Activated CD4-positive, alpha-beta memory T cell treated with anti-CD3 and anti-CD28 coated beads for 36 hours (primary cell): ENCODE data around the gene TCAIM. TPM values are rescaled to one million over a fixed set of nuclear protein-coding genes. Genes with fewer than 3 reads are reported as not detected.

Experiments
- CTCF ChIA-PET: fragments of 350-600 bp; sonication (Branson Sonifier 250); formaldehyde crosslinking; loops from one replicate; lab custom pipeline; 2021; ENCODE audit warnings: antibody characterized with exemption, inconsistent platforms; lab: Charles Lee
- POLR2A ChIA-PET: fragments of 350-600 bp; sonication (Branson Sonifier 250); formaldehyde crosslinking; loops from one replicate; lab custom pipeline; 2021; ENCODE audit warnings: antibody characterized with exemption; lab: Charles Lee
- DNase-seq: peaks from one replicate; pipeline ENCODE4 v3.0.0-alpha.2; 2020
- H3K27ac Mint-ChIP-seq: one replicate; pipeline ENCODE4 v1.8.0; 2021; ENCODE audit warnings: mixed read lengths
- H3K27me3 Mint-ChIP-seq: one replicate; pipeline ENCODE4 v1.8.0; 2021; ENCODE audit warnings: mixed read lengths
- H3K36me3 Mint-ChIP-seq: one replicate; pipeline ENCODE4 v1.8.0; 2021; ENCODE audit warnings: mixed read lengths
- H3K4me1 Mint-ChIP-seq: one replicate; pipeline ENCODE4 v1.8.0; 2021; ENCODE audit warnings: low read depth, mixed read lengths
- H3K4me3 Mint-ChIP-seq: one replicate; pipeline ENCODE4 v1.8.0; 2021; ENCODE audit warnings: mild to moderate bottlenecking, mixed read lengths
- H3K9me3 Mint-ChIP-seq: one replicate; pipeline ENCODE4 v1.8.0; 2021; ENCODE audit warnings: mixed read lengths
- intact Hi-C: fragments of 100-400 bp; cut with micrococcal nuclease; formaldehyde crosslinking; loops from one replicate; pipeline ENCODE4 v1.15.1; 2023
- total RNA-seq, 2 experiments: library from RNA; stranded (reverse); gene quantifications; one replicate each; pipeline ENCODE4 v1.2.3, GENCODE V29; 2021

The TCAIM gene
- total RNA-seq, 2 experiments from 2014 or later, result 17.2 to 17.9 TPM

DNA sequence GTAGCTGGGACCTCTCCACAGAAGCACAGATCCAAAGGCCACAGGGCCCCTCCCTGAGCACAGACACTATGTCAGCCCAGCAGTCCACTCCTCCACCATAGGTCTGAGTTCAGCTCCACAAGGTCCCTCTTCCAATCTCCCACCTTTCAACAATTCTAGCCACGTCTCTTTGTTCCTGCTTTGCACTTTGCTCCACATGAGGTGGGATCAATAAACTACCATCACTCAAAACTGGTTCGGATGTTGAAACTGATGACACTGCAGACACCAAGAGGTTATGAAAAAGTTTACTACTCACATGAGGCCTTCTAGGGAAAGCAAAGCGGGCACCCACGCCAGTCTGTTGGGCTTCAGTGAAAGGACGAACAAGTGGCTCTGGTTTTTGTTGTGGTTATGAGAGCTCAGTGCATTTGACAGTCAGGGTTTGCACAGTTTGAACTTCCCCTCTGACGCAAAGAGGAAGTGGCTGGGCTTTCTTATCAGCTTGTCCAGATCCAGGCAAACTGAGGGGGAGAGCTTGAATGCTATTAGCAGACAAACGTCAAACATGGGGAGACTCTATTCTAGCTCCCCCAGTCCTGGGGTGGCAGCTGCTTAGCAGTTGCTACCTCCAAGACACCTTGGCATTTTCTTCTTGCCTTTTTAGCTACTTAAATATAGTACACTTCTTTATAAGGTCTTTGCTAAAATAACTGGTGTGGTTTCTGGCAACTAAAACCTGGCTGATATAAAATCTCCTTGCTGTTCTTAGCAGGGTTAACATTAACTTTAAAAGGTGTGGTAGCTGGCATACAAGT, 101.1 kb downstream of the TCAIM start:
- intact Hi-C loops, result loop anchor here (1.0 to 2.0 kb wide), 4 partner anchors 29 to 101 kb away; partner anchors contain the start of genes TCAIM and ZNF445
- Mint-ChIP-seq H3K27me3 (no peaks in the 10 kb centered on the region), H3K9me3 (no peaks in the 10 kb centered on the region), H3K4me1 (peaks cover 47% of the 10 kb centered on the region), H3K4me3 (peak overlapping the region; percentile 25), H3K27ac (peak overlapping the region; percentile 90), H3K36me3 (peaks cover 16% of the 10 kb centered on the region)
- CTCF ChIA-PET, result interaction anchor here (0.6 to 1.4 kb wide), 5 partner anchors 38 to 116 kb away, joined by 3 to 4 read pairs (median 3); partner anchors contain the start of gene ZNF445
- POLR2A ChIA-PET, result interaction anchor here (1.0 to 1.7 kb wide), 4 partner anchors 29 to 102 kb away, joined by 3 to 9 read pairs (median 5); partner anchors contain the start of gene TCAIM
- peak; percentile 91 for DNase-seq

DNA sequence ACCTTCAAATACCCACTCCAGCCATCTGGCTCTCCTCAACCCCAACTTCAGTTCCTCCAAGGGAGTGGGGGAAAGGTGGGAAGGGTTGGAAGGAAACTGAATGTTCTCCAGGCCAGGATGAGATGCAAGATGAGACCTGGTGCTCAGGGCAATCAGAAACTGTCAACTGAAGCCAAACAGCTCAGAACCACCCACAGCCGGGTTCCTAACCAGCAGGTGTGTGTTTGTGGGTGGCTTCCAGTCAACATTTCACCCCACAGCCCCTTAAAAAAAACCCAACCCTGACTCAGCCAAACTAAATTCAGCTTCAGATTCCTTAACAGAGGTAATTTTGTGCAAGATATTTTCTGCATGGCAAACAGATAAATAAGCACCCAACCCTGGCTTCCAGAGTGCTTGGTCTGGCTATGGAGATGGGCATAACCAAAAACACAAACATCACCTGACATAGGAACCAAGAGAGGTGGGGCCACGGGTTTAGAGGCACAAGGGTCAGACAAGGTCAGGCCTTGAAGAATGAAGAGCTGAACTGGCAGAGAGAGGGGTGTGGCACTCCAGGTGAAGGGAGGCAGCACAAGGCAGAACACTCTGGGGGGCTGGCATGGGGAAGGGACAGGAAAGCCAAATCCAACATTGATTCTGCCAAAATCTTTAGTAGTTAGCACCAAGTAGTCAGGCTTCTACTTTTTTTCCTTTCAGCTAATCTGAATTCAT, 104.2 kb downstream of the TCAIM start:
- Mint-ChIP-seq H3K36me3 (peaks cover 38% of the 10 kb centered on the region), H3K4me1 (peaks cover 51% of the 10 kb centered on the region), H3K27ac (peak overlapping the region; percentile 74), H3K9me3 (peaks cover 11% of the 10 kb centered on the region), H3K27me3 (no peaks in the 10 kb centered on the region), H3K4me3 (no peak overlapping the region)
- DNase-seq, result peak; percentile 53
- ChIA-PET CTCF (no interaction called here), POLR2A (no interaction called here)
- intact Hi-C loops, result no loop called here

DNA sequence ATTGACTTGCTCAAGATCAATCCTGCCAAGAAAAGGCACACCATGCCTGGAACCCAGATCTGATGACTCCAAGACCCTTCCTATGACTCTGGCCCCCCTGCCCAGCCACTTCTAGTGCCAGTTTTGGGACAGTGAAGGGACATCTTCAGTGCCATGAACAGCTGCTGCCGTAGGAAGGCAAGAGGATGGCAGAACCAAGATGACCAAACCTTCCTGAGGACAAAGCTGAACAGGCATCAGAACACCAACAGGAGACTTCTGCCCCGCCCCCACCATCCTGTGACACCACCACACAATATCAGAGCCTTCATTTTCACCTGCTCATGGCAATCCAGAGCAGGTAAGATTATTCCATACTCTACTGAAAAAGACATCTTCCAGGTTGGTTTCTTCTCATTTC, 105.9 kb downstream of the TCAIM start:
- peaks cover 55% of the 10 kb centered on the region for H3K36me3 Mint-ChIP-seq
- peak overlapping the region; percentile 26 for H3K27ac Mint-ChIP-seq
- H3K27me3 Mint-ChIP-seq, result no peaks in the 10 kb centered on the region
- intact Hi-C loops, result no loop called here
- H3K9me3 Mint-ChIP-seq, result peaks cover 21% of the 10 kb centered on the region
- no peak overlapping the region for H3K4me3 Mint-ChIP-seq
- DNase-seq, result no peak
- CTCF ChIA-PET, result no interaction called here
- H3K4me1 Mint-ChIP-seq, result peaks cover 45% of the 10 kb centered on the region
- POLR2A ChIA-PET, result no interaction called here

DNA sequence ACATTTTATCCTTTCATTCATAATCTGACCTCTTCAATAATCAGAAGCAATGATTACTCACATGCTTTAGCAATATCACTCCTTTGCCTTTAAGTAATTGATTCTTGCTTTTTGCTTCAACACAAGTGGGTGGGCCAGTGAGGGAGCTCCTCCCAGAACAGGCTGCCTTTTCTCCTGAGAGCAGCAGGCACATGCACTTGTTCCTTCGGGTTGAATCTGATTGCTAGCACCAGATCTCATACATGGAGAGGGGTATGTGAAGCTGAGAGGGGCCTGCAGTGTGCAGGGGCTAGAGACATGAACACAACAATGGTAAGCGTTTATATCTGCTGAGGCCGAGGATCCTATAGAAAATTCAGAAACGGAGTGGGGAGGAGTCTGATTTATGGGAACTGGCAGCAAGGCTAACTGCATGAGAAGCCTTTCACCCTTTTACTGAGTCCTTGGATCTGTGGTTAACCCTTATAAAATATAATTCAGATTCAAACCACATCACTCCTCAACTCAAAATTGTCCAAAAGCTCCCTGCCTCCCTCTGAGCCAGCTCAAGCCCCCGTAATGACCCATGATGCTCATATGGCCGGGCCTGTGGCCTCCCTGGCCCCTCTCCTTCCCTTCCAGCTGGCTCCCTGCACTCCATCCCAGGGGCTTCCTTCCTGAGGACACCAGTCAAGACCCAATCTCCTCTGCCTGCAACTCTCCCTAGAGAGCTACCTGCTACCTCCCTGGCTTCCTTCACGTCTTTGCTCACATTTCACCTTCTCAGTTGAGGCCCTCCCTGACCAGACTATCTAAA, 106.5 kb downstream of the TCAIM start:
- H3K36me3 Mint-ChIP-seq, result peaks cover 59% of the 10 kb centered on the region
- no peaks in the 10 kb centered on the region for H3K27me3 Mint-ChIP-seq
- no peak overlapping the region for H3K27ac Mint-ChIP-seq
- H3K4me1 Mint-ChIP-seq, result peaks cover 38% of the 10 kb centered on the region
- no peak for DNase-seq
- POLR2A ChIA-PET, result no interaction called here
- H3K9me3 Mint-ChIP-seq, result peaks cover 21% of the 10 kb centered on the region
- CTCF ChIA-PET, result no interaction called here
- intact Hi-C loops, result no loop called here
- H3K4me3 Mint-ChIP-seq, result no peak overlapping the region

DNA sequence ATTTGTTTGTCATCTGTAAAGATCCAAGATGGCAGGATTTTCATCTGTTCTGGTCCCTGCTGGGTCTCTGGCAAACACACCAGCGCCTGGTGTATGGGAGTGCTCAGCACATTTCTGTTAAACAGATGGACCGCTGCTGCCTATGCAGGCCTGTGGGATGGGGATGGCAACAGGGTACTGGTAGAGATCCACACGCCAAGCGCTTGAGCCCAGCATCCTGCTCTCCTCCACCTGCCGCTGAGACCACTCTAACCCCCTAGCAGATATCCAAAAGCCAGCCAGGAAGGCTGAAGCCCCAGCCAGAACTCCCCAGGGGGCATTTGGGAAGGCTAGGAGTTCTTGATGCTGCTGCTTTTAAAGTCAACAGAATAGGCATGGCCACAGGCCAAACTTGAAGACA, 107.2 kb downstream of the TCAIM start:
- Mint-ChIP-seq H3K36me3 (peaks cover 66% of the 10 kb centered on the region), H3K9me3 (peaks cover 21% of the 10 kb centered on the region)

DNA sequence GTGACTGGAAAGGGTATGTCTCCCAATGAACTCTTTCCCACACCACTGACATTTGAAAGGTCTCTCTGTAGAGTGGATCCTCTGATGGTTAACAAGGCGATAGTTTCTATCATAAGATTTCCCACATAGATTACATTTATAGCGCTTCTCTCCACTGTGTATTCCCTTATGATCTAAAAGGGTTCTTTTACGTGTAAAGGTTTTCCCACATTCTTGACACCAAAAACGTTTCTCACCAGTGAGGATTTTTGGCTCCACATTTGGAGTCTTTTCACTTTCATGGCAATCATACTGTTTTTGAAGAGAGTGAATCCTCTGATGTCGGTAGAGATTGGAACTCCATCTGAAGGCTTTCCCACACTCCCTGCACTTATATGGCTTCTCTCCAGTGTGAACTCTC, 108.4 kb downstream of the TCAIM start:
- peaks cover 20% of the 10 kb centered on the region for H3K4me1 Mint-ChIP-seq
- POLR2A ChIA-PET, result no interaction called here
- H3K9me3 Mint-ChIP-seq, result peaks cover 21% of the 10 kb centered on the region
- CTCF ChIA-PET, result no interaction called here
- H3K4me3 Mint-ChIP-seq, result no peak overlapping the region
- no peak for DNase-seq
- peaks cover 70% of the 10 kb centered on the region for H3K36me3 Mint-ChIP-seq
- no peak overlapping the region for H3K27ac Mint-ChIP-seq
- H3K27me3 Mint-ChIP-seq, result no peaks in the 10 kb centered on the region
- intact Hi-C loops, result no loop called here

More for the DNA sequence above, 107.2 kb downstream of the TCAIM start:
- Mint-ChIP-seq H3K27ac (no peak overlapping the region), H3K4me3 (no peak overlapping the region), H3K4me1 (peaks cover 32% of the 10 kb centered on the region), H3K27me3 (no peaks in the 10 kb centered on the region)
- ChIA-PET POLR2A (no interaction called here), CTCF (no interaction called here)
- intact Hi-C loops, result no loop called here
- no peak for DNase-seq

DNA sequence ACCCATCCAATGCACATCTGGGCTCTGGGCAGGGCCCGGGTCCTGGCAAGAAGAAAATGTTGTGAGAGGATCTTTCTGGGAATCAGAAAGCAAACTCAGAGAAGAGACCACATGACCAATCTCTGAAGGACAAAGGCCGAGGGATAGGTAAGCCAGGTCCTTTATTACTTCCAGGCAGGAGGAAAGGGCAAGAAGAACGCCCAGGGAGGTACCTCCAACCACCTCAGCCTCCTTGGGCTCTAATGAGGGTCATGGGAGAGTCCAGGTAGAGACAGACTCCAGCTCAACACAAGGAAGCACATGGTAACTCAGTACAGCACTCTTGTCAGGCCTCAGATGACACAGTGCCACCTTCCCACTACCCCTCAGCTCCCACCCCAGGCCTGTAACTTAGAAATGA, 112.9 kb downstream of the TCAIM start:
- Mint-ChIP-seq H3K27me3 (no peaks in the 10 kb centered on the region), H3K4me3 (no peak overlapping the region), H3K27ac (no peak overlapping the region), H3K36me3 (peaks cover 69% of the 10 kb centered on the region), H3K9me3 (peaks cover 21% of the 10 kb centered on the region), H3K4me1 (no peaks in the 10 kb centered on the region)
- ChIA-PET CTCF (no interaction called here), POLR2A (no interaction called here)
- intact Hi-C loops, result no loop called here
- no peak for DNase-seq

DNA sequence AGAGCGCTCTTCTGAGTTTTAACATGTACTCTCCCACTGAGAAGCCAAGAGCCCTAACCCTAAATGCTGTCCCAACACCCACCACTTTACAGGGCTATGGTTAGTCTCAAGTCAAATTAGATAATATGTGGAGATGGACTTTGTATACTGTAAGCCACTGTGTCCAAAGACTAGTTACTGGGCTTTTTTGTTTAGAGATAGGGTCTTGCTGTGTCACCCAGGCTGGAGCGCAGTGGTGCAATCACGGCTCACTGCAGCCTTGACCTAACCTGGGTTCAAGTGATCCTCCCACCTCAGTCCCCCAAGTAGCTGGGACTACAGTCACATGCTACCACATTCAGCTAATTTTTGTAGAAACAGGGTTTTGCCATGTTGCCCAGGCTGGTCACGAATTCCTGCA, 115.7 kb downstream of the TCAIM start:
- Mint-ChIP-seq H3K4me3 (no peak overlapping the region), H3K36me3 (peaks cover 45% of the 10 kb centered on the region), H3K4me1 (no peaks in the 10 kb centered on the region), H3K9me3 (no peaks in the 10 kb centered on the region), H3K27ac (peak overlapping the region; percentile 23), H3K27me3 (no peaks in the 10 kb centered on the region)
- ChIA-PET POLR2A (no interaction called here), CTCF (no interaction called here)
- DNase-seq, result no peak
- intact Hi-C loops, result no loop called here

DNA sequence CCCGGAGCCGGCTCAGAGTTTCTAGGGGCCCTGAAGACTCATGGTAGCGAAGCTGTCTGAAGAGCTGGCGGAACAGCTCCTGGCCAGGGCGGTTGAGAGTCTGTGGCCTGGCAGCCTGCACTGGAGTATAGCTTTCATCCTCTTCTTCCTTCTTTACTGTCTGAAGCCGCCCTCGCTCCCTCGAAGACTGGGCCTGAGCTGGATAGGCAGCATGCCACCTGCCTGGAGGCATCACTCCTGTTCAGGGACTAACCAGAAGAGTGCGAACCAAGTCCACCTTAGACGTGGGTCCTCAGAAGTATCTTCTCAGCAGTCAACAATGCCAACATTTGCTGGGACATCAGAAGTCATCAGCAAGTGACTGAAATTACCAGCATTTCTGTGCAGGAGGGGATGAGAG, 116.8 kb downstream of the TCAIM start:
- no peak overlapping the region for H3K4me3 Mint-ChIP-seq
- CTCF ChIA-PET, result no interaction called here
- H3K27me3 Mint-ChIP-seq, result no peaks in the 10 kb centered on the region
- no peaks in the 10 kb centered on the region for H3K4me1 Mint-ChIP-seq
- POLR2A ChIA-PET, result interaction anchor here (1.1 kb wide), 1 partner anchor 116 kb away, joined by 4 read pairs; the partner anchor contains the start of gene TCAIM
- H3K27ac Mint-ChIP-seq, result no peak overlapping the region
- intact Hi-C loops, result no loop called here
- peaks cover 7% of the 10 kb centered on the region for H3K9me3 Mint-ChIP-seq
- peaks cover 46% of the 10 kb centered on the region for H3K36me3 Mint-ChIP-seq
- no peak for DNase-seq

Other genes with a start within 250 kb of the TCAIM start
- gene TOPAZ1, start 96.9 kb upstream of the TCAIM start, total RNA-seq, result not detected
- 10 to 100 TPM; 16.6 to 18.7 TPM for gene ZNF445, start 138.9 kb downstream of the TCAIM start, total RNA-seq
- gene ZKSCAN7, start 216.4 kb downstream of the TCAIM start, total RNA-seq, result 1 to 10 TPM; 1.3 to 1.7 TPM
- under 1 TPM; 0.07 to 0.10 TPM for gene ZNF660, start 246.2 kb downstream of the TCAIM start, total RNA-seq